ENCODE results near the gene TJP2.

DNA sequence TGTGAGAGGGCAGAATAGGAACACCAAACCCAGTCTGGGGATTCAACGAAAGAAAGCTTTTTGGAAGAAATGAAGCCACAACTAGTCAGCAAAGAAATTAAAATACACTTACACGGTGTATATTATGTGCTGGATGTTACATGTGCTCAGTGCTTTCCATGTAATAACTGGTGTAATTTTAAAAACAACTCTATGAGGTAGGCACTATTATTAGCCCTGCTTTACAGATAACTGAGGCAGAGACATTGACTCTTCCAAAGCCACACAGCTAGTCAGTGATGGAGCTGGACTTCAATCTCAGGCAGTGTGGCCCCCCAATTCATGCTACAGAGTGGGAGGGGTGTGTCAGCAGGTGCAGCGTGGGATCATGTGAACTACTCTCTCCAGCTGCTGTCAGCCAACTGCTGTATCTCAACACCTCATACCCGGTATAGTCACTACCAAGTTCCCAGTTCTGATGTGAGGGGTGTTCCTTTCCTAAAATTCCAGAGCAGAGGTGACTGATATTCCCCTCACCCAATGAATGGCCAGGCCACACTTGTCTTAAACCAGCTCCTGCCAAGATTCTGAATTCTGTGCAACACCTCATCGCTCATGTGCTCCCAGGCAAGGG lies 33.8 kb upstream of the TJP2 start:
- TF ChIP-seq, protein P1, sequence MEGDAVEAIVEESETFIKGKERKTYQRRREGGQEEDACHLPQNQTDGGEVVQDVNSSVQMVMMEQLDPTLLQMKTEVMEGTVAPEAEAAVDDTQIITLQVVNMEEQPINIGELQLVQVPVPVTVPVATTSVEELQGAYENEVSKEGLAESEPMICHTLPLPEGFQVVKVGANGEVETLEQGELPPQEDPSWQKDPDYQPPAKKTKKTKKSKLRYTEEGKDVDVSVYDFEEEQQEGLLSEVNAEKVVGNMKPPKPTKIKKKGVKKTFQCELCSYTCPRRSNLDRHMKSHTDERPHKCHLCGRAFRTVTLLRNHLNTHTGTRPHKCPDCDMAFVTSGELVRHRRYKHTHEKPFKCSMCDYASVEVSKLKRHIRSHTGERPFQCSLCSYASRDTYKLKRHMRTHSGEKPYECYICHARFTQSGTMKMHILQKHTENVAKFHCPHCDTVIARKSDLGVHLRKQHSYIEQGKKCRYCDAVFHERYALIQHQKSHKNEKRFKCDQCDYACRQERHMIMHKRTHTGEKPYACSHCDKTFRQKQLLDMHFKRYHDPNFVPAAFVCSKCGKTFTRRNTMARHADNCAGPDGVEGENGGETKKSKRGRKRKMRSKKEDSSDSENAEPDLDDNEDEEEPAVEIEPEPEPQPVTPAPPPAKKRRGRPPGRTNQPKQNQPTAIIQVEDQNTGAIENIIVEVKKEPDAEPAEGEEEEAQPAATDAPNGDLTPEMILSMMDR (IDR thresholded peaks at IDR 0.05): no peak
- no peak for TF ChIP-seq POLR2A (IDR thresholded peaks at IDR 0.05)
